Ascending aorta (tissue), 2 donors: ENCODE data around the gene DAB1. TPM values are rescaled to one million over a fixed set of nuclear protein-coding genes. Genes with fewer than 3 reads are reported as not detected.

Source experiments
- DNase-seq, 2 donors: peaks; one replicate each; pipeline ENCODE4 v3.0.0-alpha.2; 2019; ENCODE audit warnings: low spot score in 2 of 2
- H3K27ac ChIP-seq, 2 donors: fragments of 200-600 bp; sonication (generic); one replicate each; pipeline ENCODE4 v1.5.1; 2016 to 2017; ENCODE audit warnings: mild to moderate bottlenecking in 1 of 2
- H3K27me3 ChIP-seq: fragments of 200-600 bp; sonication (generic); one replicate; pipeline ENCODE4 v1.5.1; 2017
- H3K36me3 ChIP-seq, 2 donors: fragments of 200-600 bp; sonication (generic); one replicate each; pipeline ENCODE4 v1.5.1; 2016
- H3K4me1 ChIP-seq, 2 donors: fragments of 200-600 bp; sonication (generic); one replicate each; pipeline ENCODE4 v1.5.1; 2016 to 2017; ENCODE audit warnings: mild to moderate bottlenecking in 1 of 2
- H3K4me3 ChIP-seq, 2 donors: fragments of 200-600 bp; sonication (generic); one replicate each; pipeline ENCODE4 v1.5.1; 2016 to 2017; ENCODE audit warnings: mild to moderate bottlenecking in 1 of 2
- H3K9me3 ChIP-seq, 2 donors: fragments of 200-600 bp; sonication (generic); one replicate each; pipeline ENCODE4 v1.5.1; 2016
- intact Hi-C: fragments of 100-400 bp; cut with DNase I; formaldehyde crosslinking; loops from one replicate; pipeline ENCODE4 v1.15.1; 2023
- total RNA-seq: library from RNA; depleted of rRNA; stranded (reverse); fragments of >200 nt; gene quantifications from one replicate; pipeline ENCODE4 v1.1.0, GENCODE V29; 2016
- TF ChIP-seq, protein P1 (sequence below), 3 experiments: fragments of 200-600 bp in 2 of 3; fragments of 450-650 bp in 1 of 3; sonication (generic) in 2 of 3; IDR thresholded peaks; one replicate each; pipeline ENCODE4 v1.5.1; 2016 to 2019; ENCODE audit warnings: antibody characterized with exemption in 3 of 3, mild to moderate bottlenecking in 1 of 3, moderate library complexity in 1 of 3

Gene DAB1
- total RNA-seq, 1 donor from 2014 or later, result not detected

DNA sequence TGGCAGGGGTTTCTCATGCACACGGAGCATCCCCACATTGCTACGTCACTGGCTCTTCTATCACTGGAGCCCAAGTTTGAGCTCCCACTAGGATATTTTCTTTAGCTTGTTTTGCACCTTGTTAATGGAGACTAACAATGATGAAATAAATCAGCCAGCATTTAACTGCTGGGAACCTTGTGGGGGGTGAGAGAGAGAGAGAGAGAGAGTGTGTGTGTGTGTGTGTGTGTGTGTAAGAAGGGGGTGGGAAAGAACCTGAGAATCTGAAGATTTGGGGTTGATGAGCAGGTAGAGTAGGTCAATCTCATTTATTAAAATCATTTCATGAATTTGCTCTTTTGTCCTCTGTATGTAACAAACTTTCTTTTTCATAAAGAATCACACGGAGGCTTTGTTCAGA is 458.7 kb downstream of the DAB1 start:
- H3K4me3 ChIP-seq, result no peak overlapping the region
- H3K27me3 ChIP-seq, result no peaks in the 10 kb centered on the region
- no peak overlapping the region for H3K27ac ChIP-seq
- DNase-seq, result no peak
- H3K4me1 ChIP-seq, result no peaks in the 10 kb centered on the region
- no peaks in the 10 kb centered on the region for H3K9me3 ChIP-seq
- H3K36me3 ChIP-seq, result no peaks in the 10 kb centered on the region
- TF ChIP-seq, protein P1, sequence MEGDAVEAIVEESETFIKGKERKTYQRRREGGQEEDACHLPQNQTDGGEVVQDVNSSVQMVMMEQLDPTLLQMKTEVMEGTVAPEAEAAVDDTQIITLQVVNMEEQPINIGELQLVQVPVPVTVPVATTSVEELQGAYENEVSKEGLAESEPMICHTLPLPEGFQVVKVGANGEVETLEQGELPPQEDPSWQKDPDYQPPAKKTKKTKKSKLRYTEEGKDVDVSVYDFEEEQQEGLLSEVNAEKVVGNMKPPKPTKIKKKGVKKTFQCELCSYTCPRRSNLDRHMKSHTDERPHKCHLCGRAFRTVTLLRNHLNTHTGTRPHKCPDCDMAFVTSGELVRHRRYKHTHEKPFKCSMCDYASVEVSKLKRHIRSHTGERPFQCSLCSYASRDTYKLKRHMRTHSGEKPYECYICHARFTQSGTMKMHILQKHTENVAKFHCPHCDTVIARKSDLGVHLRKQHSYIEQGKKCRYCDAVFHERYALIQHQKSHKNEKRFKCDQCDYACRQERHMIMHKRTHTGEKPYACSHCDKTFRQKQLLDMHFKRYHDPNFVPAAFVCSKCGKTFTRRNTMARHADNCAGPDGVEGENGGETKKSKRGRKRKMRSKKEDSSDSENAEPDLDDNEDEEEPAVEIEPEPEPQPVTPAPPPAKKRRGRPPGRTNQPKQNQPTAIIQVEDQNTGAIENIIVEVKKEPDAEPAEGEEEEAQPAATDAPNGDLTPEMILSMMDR (IDR thresholded peaks at IDR 0.05), result no peak
- intact Hi-C loops, result no loop called here

DNA sequence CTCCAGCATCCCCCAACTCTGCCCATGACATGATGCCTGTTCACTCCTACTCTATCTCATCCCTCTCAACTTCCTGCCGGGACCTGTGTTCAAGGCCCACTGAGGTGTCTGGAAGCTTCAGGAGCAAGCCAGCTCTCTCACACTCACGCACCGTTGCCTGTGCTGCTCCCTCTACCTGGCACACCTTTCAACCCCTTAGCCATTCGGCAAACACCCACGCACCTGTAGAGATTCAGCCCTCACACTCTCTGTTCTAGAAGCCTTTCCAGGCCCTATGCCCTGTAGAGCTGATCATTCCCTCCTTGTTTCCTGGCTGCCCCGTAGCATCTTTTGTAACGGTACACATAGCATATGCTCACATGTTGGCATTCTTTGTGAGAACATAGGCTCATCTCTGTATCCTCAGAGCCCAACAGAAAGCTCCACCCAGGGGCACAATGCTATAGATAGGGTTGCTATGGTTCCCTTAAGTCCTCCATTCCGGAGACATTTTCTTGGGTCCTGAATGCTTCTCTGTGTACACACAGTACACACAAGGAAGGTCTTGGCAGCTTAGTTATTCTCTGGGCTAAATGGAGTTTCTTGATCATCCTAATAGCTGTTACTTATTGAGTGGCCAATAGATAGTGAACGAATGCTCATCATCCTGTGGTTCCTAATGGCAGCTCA is 459.4 kb downstream of the DAB1 start:
- no peaks in the 10 kb centered on the region for H3K27me3 ChIP-seq
- DNase-seq, result no peak
- no peaks in the 10 kb centered on the region for H3K4me1 ChIP-seq
- no peaks in the 10 kb centered on the region for H3K9me3 ChIP-seq
- H3K27ac ChIP-seq, result no peak overlapping the region
- intact Hi-C loops, result no loop called here
- H3K4me3 ChIP-seq, result no peak overlapping the region
- no peaks in the 10 kb centered on the region for H3K36me3 ChIP-seq
- TF ChIP-seq, protein P1 (IDR thresholded peaks at IDR 0.05), result no peak

DNA sequence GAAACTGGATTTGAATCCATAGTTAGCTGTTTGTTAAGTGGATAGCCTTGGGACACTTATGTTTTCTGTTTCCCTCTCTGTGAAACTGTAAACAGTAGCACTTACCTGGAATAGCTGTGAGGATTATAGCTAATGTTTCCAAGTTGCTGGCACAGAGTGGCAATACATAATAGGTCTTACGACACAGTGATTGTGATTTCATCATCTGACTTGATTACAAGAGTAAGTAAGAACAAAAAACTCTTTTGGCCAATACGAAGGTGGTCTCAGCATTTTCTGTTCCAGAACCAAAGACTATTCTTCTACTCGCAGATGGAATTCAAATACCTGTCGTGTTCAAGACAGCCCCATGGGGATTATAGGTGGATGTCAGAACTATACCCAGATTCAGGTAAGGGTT is 460.2 kb downstream of the DAB1 start:
- H3K27ac ChIP-seq, result no peak overlapping the region
- TF ChIP-seq, protein P1 (IDR thresholded peaks at IDR 0.05), result no peak
- H3K27me3 ChIP-seq, result no peaks in the 10 kb centered on the region
- no peaks in the 10 kb centered on the region for H3K9me3 ChIP-seq
- no peak for DNase-seq
- no peak overlapping the region for H3K4me3 ChIP-seq
- no peaks in the 10 kb centered on the region for H3K4me1 ChIP-seq
- no peaks in the 10 kb centered on the region for H3K36me3 ChIP-seq
- intact Hi-C loops, result no loop called here

DNA sequence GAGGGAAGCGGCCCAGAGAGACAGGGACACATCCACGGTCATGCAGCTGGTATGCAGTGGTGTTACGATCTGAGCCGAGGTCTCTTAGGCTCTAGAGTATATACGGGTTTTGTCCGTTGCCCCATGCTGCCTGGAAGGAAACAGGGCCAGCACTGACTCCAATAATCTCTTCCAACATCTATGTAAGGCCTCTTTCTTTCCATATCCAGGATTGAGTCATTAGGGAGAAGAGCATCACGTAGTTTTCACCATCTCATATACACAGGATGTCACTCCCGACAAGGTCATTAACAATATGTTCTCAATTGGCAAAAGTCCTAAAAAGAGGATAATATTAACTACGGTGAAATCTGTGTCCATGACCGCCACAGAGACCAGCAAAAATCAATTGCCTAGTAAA is 462.4 kb downstream of the DAB1 start:
- H3K27ac ChIP-seq, result no peak overlapping the region
- TF ChIP-seq, protein P1 (IDR thresholded peaks at IDR 0.05), result no peak
- H3K4me1 ChIP-seq, result no peaks in the 10 kb centered on the region
- no peak for DNase-seq
- no peak overlapping the region for H3K4me3 ChIP-seq
- no peaks in the 10 kb centered on the region for H3K9me3 ChIP-seq
- H3K36me3 ChIP-seq, result no peaks in the 10 kb centered on the region
- no peaks in the 10 kb centered on the region for H3K27me3 ChIP-seq
- intact Hi-C loops, result no loop called here

DNA sequence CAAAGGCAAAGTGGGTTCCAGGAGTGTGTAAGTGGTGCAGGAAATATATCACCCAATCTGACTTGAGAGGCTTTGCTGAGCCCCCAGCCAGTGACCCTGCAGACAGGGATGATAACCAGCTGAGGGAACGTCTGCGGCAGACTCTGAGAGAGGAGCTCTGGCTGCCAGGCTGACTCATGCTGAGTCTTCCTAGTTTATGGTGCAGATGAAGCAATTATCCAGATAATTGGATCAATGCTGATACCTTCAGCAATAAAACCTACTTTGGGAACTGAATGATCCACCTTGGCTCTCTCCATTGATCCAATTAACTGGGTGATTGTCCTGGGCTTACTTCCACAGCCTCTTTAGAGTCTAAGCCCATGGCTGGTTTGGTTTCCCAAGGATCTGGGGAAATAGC is 465.3 kb downstream of the DAB1 start:
- intact Hi-C loops, result no loop called here
- H3K27ac ChIP-seq, result no peak overlapping the region
- no peaks in the 10 kb centered on the region for H3K27me3 ChIP-seq
- H3K9me3 ChIP-seq, result no peaks in the 10 kb centered on the region
- no peaks in the 10 kb centered on the region for H3K4me1 ChIP-seq
- TF ChIP-seq, protein P1 (IDR thresholded peaks at IDR 0.05), result no peak
- H3K36me3 ChIP-seq, result no peaks in the 10 kb centered on the region
- H3K4me3 ChIP-seq, result no peak overlapping the region
- no peak for DNase-seq

DNA sequence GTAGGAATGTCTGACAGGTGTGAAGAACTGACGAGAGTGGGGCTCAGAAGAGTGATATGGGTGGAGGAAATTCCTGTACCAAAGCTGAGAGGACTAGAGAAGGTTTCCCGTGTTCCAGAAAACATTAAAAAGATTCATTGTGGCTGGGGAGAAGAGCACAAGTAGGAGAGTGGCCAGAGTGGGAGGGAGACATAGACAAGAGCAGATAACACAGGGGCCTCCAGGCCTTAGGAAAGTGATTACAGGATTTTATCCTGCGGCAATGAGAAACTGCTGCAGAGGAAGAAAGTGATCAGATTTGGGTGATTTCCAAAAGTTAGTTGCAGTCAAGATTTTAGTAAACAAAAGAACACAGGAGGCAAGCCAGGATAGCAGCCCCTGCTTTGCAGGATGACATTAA is 465.9 kb downstream of the DAB1 start:
- no peaks in the 10 kb centered on the region for H3K4me1 ChIP-seq
- no peaks in the 10 kb centered on the region for H3K36me3 ChIP-seq
- H3K27ac ChIP-seq, result no peak overlapping the region
- DNase-seq, result no peak
- H3K27me3 ChIP-seq, result no peaks in the 10 kb centered on the region
- H3K4me3 ChIP-seq, result no peak overlapping the region
- TF ChIP-seq, protein P1 (IDR thresholded peaks at IDR 0.05), result no peak
- no peaks in the 10 kb centered on the region for H3K9me3 ChIP-seq
- intact Hi-C loops, result no loop called here
